Gastroesophageal sphincter (tissue), 3 donors: ENCODE data around the gene RFX6.

Experiments
- POLR2AphosphoS5 ChIP-seq: sonication (generic); formaldehyde crosslinking; IDR thresholded peaks from one replicate; pipeline ENCODE4 v1.6.1; 2017; ENCODE audit warnings: antibody characterized with exemption
- TF ChIP-seq, protein P1 (sequence below), 4 experiments: fragments of 200-600 bp in 2 of 4; fragments of 450-650 bp in 2 of 4; sonication (generic) in 1 of 4; IDR thresholded peaks; one replicate each; pipeline ENCODE4 v1.5.1; 2017 to 2019; ENCODE audit warnings: antibody characterized with exemption in 4 of 4, mild to moderate bottlenecking in 2 of 4, moderate library complexity in 2 of 4

DNA sequence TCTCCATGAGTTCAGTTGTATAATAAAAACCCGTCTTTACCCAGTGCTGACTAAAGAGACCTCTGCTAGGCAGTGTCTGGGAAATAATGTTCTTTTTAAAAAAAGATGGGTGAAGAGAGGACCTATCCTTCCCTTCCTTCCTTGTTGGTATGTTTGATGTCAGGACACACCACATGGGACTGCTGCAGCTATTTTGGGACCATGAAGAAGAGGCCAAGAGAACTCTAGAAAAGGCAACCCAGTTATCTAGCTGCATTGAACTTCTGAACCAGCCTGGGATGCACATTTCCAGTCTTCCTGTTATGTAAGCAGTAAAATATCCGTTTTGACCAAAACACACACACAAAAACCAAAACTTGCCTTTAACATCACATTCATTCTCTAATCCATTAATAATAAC, 77.3 kb downstream of the RFX6 start:
- no peak for TF ChIP-seq POLR2AphosphoS5
- TF ChIP-seq, protein P1, sequence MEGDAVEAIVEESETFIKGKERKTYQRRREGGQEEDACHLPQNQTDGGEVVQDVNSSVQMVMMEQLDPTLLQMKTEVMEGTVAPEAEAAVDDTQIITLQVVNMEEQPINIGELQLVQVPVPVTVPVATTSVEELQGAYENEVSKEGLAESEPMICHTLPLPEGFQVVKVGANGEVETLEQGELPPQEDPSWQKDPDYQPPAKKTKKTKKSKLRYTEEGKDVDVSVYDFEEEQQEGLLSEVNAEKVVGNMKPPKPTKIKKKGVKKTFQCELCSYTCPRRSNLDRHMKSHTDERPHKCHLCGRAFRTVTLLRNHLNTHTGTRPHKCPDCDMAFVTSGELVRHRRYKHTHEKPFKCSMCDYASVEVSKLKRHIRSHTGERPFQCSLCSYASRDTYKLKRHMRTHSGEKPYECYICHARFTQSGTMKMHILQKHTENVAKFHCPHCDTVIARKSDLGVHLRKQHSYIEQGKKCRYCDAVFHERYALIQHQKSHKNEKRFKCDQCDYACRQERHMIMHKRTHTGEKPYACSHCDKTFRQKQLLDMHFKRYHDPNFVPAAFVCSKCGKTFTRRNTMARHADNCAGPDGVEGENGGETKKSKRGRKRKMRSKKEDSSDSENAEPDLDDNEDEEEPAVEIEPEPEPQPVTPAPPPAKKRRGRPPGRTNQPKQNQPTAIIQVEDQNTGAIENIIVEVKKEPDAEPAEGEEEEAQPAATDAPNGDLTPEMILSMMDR (IDR thresholded peaks at IDR 0.05) = no peak
